ENCODE measurements around the gene RCOR3.
A peak's percentile ranks its signal among the peaks of the same experiment; 100 is the strongest.
"Not testable (repeated sequence)": the region's sequence is repeated elsewhere in the genome, so short reads cannot be mapped to it uniquely, and the experiment has no call there.

RCOR3 gene

GRCh38 chr1:211260141-211261107 lies 1.3 kb downstream of the RCOR3 start:
- DNase-seq (ENCODE audit: low read depth), result peak; percentile 77

- DNase-seq (ENCODE audit: low read depth), result no peak
Measured at GRCh38 chr1:211261229-211261628, 2.1 kb downstream of the RCOR3 start.

DNA sequence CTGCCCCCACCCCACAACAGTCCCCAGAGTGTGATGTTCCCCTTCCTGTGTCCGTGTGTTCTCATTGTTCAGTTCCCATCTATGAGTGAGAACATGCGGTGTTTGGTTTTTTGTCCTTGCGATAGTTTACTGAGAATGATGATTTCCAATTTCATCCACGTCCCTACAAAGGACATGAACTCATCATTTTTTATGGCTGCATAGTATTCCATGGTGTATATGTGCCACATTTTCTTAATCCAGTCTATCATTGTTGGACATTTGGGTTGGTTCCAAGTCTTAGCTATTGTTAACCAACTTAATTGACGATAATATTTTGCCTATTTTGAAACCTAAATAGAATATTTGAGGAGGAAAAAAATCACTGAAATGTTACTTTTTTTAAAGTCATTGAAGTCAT lies 3.9 kb downstream of the RCOR3 start:
- DNase-seq (ENCODE audit: low read depth), result not testable (repeated sequence)

DNA sequence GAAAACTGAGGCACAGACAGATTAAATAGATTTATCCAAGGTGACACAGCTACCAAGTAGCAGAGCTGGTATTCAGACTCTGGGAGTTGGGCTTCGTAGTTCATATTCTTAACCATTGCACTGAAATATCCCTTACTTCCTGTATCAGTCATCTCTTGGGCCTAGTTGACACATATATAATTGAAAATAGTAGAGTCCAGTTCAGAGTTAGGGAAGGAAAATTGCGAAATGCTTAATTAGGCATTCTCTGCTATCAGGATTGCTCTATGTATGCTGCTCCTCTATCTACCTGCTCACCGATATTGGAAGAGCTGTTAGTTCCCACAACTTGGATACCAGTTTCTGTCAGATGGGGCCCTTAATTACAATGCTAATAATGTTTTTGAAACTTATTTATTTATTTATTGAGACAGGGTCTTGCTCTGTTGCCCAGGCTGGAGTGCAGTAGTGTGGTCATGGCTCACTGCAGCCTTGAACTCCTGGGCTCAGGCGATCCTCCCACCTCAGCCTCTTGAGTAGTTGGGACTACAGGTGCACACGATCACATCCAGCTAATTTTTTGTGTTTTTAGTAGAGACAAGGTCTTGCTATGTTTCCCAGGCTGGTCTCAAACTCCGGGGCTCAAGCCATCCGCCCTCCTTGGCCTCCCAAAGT lies 8.2 kb downstream of the RCOR3 start:
- DNase-seq (ENCODE audit: low read depth), result no peak

DNA sequence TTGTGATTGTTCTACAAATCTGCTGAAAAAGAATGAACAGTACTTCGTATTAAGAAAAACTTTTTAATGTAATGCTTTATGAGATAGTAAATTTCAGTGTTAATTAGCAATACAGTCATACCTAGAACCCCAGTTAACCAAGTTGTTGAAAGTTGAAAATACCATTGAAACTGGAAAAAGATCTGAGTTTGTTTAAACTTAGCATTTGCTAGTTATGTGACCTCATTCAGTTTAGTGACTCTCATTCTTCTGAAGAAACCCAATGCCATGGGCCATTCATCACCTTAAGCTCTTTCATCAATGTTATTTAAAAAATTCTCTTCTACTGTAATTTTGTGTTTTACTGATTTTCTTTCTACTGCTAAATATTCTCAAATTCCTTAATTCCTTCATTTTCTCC lies 20.2 kb downstream of the RCOR3 start:
- no peak for DNase-seq (ENCODE audit: low read depth)

- no peak for DNase-seq (ENCODE audit: low read depth)
Measured at GRCh38 chr1:211280910-211281309, 21.7 kb downstream of the RCOR3 start.

- peak; percentile 5 for DNase-seq (ENCODE audit: low read depth)
Measured at GRCh38 chr1:211281320-211282022, 22.3 kb downstream of the RCOR3 start.

GRCh38 chr1:211282023-211282373 lies 22.8 kb downstream of the RCOR3 start:
- no peak for DNase-seq (ENCODE audit: low read depth)

- no peak for DNase-seq (ENCODE audit: low read depth)
Measured at GRCh38 chr1:211285196-211285595, 26.0 kb downstream of the RCOR3 start.

- no peak for DNase-seq (ENCODE audit: low read depth)
Measured at GRCh38 chr1:211287218-211287617, 28.1 kb downstream of the RCOR3 start.

GRCh38 chr1:211292411-211292810 lies 33.2 kb downstream of the RCOR3 start:
- DNase-seq (ENCODE audit: low read depth), result no peak

DNA sequence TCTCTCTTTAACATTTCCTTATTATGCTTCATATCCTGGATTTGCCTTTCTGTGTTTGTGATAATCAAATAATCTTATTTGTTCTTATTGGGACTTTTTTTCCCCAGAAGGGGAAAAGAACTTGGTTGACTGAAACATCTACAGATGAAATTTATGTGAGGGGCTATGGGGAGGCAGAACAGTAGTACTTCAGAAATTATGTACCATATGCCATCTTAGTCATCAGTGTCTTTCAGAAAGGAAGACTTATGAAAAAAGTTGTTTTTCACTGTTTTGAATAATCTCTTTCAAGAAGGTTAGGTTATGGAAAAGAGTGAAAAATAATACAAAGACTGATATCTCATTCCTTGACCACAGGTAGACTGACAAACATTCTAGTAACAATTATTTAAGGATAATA lies 37.2 kb downstream of the RCOR3 start:
- DNase-seq (ENCODE audit: low read depth), result no peak

DNA sequence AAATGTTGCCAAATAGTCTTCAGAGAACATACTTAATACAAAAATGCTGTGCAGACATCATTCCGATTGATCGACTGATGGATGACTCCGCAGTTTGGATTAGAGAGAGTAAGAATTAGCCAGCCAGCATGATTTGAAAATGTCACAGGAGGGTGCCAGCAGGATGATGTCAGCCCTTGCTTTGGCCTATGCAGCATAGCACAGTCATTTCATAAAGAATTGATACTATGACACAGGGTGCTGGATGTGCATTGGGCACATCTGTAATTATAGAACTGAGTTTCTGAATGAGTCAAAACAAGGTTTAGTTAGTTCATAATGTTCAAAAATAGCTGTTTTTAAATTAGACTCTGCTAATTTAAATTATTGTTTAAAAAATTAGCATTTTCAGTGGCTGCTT lies 45.9 kb downstream of the RCOR3 start:
- peak; percentile 62 for DNase-seq (ENCODE audit: low read depth)

DNA sequence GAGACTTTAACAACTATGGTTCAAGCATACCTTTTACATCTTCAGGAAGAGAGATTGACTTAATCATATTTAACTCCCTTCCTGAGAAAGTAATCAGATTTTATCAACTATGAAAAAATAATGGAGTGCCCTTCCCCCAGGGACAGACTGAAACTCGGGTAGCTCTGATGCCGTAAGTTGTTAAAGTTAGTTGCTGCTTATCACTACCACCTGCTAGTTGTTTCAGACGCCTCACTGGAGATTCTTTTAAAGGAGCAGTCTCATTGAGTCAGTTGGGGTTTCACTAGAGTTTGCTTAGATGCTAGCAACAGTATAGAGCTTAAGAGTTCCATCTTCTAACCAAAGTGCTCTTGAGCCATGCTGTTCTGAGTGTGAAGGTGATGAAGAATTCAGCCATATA lies 50.5 kb downstream of the RCOR3 start:
- DNase-seq (ENCODE audit: low read depth), result no peak

- DNase-seq (ENCODE audit: low read depth), result no peak
Measured at GRCh38 chr1:211313392-211313791, 54.2 kb downstream of the RCOR3 start.

DNA sequence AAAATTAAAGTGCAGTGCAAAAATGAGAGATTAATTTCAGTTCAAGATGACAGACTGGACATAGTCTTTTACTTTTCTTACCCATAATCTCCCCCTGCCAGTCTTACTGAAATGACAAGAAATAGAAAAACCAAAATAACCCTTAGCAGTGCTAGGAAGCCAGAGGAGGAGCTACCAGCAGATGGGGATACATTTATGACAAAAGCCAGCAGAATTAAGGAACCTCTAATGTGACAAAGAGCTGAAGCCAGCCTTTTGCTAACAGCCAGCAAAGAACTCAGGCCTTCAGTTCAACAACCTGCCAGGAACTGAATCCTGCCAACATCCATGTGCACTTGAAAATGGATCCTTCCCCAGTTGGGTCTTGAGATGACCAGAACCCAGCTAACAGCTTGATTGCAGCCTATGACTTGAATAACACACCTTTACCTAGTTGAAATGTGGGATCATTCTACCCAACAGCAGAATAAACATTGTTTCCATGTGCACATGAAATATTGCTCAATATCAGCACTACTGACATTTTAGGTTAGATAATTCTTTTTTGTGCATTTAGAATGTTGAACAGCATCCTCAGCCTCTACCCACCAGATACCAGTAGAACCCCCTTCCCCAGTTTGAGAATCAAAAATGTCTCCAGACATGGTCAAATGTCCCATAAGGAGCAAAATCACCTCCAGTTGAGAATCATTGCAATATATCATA lies 59.6 kb downstream of the RCOR3 start:
- DNase-seq (ENCODE audit: low read depth), result no peak

- DNase-seq (ENCODE audit: low read depth), result no peak
Measured at GRCh38 chr1:211319892-211320291, 60.7 kb downstream of the RCOR3 start.

DNA sequence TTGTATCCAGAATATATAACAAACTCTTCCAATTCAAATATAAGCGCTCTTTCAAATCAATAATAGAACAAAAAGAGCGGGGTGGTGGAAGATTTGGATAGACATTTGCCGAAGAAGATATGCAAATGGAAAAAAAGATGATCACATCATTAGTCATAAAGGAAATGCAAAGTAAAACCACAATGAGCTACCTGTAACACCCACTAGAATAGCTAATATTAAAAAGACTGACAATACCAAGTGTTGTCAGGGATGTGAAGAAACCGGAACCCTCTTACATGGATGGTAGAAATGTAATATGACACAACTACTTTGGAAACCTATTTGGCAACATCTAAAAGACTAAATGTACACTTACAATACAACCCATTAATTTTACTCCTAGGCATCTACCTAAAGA lies 61.8 kb downstream of the RCOR3 start:
- DNase-seq (ENCODE audit: low read depth), result no peak

GRCh38 chr1:211321646-211322045 lies 62.5 kb downstream of the RCOR3 start:
- DNase-seq (ENCODE audit: low read depth), result not testable (repeated sequence)

DNA sequence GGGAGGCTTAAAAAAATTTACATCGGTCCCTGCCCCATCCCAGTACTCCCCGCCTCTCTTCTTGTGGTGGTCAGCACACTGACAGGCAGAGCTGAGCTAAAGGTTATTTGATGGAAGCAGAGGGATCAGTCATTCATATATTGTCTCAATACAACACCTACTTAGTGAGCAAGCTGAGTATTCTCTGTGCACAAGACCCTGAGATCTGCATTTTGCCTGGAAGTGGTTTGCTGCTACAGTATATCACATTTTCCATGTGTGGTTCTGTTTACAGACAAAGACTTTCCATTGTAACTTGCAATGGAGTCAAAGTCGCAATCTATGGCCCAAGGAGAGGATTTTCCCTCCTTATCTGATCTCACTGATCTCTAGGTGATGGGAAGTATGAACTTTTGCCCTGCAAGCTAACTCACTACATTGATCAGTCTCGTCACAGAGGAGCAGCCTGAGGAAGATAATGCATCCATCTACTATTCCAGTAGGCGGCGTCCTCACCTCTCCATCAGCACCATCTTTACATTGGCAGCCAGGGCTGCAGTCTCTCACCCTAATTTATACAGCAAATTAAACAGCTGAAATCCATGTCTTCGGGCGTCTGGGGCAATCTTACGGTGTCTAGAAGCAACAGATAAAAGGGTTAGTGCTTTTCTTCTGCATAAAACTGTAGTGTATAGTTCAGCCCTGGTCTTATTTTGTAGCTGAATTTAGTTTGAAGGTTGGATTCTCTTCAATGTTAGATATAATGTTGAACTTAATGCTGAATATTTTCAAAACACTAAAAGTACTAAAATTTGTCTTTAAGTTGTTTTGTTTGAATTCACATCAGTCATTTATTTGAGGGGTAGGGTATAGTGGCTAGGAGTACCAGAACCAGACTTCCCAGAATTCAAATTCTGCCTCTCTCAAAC lies 64.2 kb downstream of the RCOR3 start:
- DNase-seq (ENCODE audit: low read depth), result peak; percentile 52
